NOMO-1 treated with DMSO at 0.1 percent for 48 hours (cell line): Measurements from ENCODE around the gene MYO5A.
A peak's percentile ranks its signal among the peaks of the same experiment; 100 is the strongest.
"Not testable (repeated sequence)": the region's sequence is repeated elsewhere in the genome, so short reads cannot be mapped to it uniquely, and the experiment has no call there.

Experiments
- DNase-seq: peaks from one replicate; lab custom pipeline; 2025; ENCODE audit not compliant: unreplicated experiment; lab: John Stamatoyannopoulos, UW

MYO5A gene

DNA sequence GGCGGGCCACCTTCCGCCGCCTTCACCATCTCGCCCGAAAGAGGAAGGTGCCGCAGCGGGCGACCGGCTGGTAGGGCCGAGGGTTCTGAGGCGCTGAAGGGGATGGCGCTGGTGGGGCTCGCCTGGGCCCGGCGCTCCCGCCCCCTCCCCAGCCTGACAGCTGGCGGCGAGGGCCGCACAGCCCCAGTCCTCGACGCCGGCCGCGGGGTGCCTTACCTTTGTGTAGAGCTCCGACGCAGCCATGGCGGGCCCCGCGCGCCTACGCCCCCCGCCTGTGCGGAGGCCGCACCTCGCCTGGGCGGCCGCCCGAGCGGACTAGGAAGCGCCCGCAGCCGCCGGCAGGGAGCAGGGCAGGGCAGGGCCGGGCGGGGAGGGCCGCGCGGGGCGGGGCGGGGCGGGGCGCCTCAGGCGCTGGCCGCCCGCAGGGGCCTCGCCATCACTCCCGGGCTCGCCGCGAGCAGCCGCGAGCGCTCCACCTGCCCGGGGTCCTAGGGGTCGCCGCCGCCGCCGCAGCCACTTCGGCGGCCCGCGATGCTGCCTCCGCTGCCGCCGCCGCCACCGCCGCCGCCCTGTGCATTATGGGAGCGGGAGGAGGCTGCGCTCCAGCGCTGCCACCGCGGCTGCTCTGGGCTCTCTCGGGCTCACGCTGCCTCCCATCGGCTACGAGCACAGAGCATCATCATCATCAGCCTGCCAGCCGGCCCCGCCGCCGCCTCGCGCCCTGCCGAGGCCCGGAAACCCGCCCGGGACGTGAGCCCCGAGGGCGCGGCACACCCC, at the start of gene MYO5A:
MYO5A (minus strand) TSS at position 317 of the 777 bp plus-strand sequence; CDS start at position 243, 74 bp downstream.
- DNase-seq: peak; percentile 69

DNA sequence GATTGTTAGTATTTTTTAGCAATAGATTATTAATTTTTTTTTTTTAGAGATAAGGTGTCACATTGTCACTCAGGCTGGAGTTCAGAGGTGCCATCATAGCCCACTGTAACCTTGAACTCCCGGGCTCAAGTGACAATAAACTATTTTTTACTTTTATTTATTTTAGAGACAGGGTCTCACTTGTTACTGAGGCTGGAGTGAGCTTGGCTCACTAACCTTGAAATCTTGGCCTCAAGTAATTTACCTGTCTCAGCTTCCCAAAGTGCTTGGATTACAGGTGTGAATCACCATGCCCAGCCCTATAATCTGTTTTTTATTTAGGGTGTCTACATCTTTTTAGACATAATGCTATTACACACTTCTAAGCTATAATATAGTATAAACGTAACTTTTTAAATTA, 48.0 kb upstream of the MYO5A start:
- no peak for DNase-seq

DNA sequence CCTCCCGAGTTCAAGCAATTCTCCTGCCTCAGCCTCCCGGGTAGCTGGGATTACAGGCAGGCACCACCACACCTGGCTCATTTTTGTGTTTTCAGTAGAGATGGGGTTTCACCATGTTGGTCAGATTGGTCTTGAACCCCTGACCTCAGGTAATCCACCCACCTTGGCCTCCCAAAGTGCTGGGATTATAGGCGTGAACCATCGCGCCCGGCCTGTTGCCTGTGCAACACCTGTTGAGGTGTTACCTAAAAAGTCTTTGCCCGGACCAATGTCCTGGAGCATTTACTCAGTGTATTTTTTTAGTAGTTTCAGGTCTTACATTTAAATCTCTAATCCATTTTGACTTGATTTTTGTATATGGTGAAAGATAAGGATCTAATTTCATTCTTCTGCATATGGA, 46.9 kb upstream of the MYO5A start:
- DNase-seq: not testable (repeated sequence)

DNA sequence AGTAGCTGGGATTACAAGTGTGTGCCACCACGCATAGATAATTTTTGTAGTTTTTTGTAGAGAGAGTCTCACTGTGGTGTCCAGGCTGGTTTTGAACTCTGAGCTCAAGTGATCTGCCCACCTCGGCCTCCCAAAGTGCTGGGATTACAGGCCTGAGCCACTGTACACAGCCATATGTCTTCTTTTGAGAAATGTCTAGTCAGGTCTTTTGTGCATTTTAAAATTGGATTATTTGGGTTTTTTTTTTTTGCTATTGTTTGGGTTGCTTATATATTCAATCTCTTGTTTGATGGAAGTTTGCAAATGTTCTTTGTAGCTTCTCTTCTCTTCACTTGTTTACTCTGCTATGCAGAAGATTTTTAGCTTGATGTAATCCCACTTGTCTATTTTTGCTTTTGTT, 46.4 kb upstream of the MYO5A start:
- no peak for DNase-seq

DNA sequence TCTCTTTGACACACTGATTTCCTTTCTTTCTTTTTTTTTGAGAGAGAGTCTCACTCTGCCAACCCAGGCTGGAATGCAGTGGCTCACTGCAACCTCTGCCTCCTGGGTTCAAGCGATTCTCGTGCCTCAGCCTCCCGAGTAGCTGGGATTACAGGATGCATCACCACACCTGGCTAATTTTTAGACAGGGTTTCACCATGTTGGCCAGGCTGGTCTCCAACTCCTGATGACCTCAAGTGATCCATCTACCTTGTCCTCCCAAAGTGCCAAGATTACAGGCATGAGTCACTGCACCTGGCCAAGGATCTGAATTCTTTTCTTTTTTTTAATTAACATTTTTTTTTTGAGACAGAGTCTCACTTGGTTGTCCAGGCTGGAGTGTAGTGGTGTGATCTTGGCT, 45.9 kb upstream of the MYO5A start:
- DNase-seq: not testable (repeated sequence)

DNA sequence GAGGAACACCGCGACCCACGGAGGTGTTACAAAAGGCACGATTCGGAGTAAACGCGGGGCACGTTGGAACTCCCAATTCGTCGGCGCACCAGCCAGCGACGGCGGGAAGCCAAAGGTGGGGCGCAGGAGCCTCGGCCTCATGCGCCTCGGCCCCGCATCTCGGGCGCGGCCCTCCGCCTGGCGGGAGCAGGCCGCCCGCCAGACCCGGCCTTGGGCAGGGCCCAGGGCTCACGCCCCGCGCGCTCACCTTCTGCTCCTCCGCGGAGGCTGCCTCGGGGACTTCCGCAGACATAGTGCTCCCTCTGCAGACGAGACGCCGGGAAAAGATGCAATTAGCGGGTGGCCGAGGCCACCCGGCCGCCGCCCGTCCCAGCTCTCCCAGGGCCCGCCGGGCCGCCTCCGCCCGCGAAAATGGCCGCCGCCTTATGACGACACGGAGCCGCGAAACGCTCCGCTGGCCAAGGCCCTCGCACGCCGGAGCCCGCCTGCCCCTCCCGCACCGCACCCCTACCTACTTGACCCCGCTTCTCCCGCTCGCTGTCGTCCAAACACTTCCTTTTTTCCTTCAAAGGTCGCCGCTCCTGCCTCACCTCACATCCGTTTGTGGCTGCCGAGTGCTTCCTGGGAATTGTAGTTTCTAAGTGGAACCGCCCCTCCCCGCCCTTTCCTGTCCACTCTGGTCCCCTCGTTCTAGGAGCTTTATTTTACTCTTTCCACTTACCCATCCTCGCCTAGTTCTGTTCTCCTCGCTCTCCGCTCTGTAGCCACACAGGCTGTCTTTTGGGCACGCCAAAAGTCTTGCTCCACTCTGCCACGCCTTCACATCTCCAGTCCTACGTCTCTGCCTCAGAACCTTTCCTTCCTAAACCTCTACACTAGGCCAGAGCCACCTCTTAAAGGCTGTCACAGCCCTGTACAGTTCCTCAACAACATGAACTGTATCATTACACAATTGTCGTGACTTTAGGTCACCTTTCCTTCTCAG, 40.2 kb upstream of the MYO5A start, which contains the start of gene ARPP19:
ARPP19 (minus strand) TSS at position 430 of the 985 bp plus-strand sequence; CDS start at position 292, 138 bp downstream.
- peak; percentile 89 for DNase-seq

DNA sequence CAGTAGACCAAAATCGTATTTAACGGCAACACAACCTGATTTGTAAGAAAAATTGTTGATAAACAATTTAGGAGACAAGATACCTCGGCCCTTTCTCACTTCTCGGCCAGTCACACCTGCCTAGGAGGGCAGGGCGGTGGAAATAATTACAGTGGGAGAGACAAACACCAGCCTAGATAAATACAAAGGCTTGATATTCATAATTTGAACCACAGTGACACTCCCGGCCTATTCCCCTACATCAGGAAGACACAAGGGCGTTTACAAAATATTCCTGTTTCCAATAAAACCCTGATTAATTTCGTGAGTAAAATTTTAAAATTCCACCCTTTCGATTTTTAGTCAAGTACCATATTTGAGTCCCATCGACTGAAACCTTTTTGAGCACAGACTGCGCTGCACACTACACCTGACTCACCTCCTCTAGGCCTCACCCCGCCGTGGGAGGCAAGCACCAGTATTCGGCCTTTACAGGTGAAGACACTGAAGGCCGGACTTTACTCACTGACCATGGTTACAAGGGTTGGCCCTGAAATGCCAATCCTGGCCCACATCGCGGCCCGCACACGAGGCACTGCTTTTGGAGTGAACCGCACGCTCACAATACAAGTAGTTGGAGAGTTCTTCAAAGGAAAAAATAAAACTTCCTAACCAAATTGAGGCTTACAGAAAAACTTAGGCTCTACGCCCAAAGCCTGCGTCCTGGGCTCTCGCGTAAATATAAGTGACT, 39.4 kb upstream of the MYO5A start:
- DNase-seq: peak; percentile 27

DNA sequence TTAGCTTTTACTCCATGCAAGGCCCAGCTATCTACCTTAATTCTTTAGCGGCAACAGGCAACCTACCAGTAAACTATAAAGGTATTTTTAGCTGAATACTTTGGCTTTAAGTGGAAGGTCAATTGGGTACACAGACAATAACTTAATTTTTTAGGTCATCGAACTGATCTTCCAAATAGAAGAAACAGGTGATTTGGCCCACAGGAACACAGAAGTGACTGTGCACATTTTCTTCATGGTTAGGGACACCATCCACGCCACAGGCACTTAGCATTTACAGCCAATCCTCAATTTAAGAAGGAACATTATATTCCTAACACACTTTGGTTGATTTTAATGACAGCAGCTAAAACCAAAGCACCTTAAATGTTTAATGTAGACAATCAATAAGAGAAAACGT, 38.2 kb upstream of the MYO5A start:
- no peak for DNase-seq

DNA sequence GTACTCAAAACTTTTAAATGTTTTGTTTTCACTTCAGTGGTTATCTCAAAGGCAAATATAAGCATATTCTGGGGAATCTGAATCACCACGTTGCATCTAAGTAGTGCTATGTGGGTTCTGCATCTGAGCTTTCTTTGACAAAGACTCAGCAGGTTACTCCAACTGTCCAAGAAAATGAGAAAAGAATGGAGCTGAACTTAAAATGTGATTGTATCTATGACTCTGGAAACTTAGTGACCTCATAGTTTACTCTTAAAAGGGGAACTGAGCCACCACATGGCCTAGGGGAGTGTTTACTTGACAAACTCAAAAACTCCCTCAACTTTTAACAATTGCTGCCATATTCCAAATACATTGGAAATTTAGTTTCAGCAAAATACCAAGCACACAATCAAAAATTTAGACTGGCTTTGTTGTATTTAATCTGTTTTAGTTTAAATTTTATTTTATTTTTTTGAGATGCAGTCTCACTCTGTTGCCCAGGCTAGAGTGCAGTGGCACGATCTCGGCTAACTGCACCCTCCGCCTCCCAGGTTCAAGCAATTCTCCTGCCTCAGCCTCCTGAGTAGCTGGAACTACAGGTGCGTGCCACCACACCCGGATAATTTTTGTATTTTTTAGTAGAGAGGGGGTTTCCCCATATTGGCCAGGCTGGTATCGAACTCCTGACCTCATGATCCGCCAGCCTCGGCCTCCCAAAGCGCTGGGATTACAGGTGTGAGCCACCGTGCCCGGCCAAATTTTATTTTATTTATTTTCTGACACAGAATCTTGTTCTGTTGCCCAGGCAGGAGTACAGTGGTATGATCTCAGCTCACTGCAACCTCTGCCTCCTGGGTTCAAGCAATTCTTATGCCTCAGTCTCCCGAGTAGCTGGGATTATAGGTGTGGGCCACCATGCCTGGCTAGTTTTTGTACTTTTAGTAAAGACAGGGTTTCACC, 37.0 kb upstream of the MYO5A start:
- peak; percentile 53 for DNase-seq

DNA sequence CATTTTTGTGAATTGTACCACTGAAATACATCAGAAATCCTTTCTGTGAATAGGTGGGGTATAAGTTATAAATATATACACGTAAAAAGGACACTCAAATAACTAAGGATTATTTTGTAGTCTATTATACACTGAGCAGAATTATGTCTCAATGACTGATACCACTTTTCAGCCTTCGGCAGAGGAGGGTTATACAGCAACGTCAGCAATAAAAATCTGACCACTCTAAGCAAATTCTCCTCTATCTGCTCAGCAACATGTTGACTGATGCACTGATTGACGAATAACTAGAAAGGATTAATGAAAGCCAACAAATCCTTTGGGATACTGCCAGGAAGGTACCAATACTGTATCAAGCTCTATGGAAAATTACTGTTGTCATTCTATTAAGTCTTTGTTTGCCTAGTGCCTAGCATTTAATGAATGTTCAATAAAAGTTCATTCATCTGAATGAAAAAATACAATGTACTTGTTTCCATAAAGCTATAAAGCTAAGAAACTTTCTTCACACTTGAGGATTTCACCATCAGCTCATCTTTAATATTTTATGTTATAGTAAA, 34.9 kb upstream of the MYO5A start:
- DNase-seq: no peak

DNA sequence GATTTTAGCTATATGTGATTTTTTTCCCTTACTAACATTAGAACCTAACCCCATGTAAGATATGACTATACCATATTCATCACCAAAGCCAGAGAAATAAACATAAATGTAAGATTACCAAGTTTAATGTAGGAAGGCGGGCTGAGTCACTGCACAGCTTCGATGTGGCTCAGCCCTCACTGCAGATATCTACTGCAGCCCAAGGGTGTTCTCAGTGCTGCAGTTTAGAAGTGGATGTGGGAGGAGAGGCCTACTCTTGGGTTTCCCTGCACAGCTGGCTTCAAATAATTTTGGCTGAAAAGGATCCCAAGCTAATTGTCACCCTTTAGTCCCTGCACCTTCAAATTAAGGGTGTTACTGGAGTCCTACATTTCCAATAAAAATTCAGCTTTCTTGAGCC, 30.9 kb upstream of the MYO5A start:
- no peak for DNase-seq

DNA sequence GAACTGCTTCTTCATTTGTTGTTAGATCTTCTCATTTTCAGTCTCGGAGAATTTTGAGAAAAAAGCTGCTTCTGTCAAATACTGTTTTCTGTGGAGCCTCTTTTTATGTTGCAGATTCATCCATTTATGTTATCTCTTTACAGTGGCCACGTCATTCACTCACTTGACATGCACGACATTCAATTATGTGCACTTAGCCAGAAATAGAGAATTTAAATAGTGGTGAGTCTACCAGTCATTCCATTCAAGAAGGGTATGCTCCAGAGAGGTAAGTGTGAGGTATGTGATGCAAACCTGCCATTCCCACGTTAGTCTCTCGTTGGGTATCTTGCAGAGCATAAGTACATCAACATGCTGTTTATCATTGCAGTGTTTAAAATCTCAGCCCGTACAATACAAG, 30.3 kb upstream of the MYO5A start:
- DNase-seq: no peak

DNA sequence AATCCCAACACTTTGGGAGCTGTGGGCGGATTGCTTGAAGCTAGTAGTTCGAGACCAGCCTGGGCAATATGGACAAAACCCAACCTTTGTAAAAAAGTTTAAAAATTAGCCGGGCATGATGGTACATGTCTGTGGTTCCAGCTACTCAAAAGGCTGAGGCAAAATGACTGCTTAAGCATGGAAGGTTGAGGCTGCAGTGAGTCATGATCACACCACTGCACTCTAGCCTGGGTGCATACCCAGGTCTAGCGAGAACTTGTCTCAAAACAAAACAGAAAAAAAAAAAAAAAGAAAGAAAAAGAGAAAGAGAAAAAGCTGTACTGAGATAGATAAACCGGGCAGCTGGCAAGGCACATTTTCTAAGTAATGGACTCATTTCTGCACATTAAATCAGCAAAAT, 29.5 kb upstream of the MYO5A start:
- no peak for DNase-seq

DNA sequence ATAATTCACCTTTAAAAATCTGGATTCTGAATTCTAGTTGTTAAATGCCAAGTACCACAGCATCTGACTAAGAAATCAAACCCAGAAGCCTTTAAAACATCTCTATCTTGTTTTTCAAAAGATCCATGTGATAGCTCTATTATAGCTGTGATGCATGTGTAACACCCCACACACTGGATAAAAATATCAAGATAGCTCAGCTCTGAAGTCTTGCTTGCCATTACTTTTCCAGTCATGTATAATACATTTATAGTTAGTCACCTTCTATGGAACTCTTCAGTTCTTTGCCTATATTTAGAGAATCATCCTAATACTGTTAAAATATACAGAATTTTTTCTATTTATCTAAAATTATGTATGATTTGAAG, 28.6 kb upstream of the MYO5A start:
- DNase-seq: no peak

DNA sequence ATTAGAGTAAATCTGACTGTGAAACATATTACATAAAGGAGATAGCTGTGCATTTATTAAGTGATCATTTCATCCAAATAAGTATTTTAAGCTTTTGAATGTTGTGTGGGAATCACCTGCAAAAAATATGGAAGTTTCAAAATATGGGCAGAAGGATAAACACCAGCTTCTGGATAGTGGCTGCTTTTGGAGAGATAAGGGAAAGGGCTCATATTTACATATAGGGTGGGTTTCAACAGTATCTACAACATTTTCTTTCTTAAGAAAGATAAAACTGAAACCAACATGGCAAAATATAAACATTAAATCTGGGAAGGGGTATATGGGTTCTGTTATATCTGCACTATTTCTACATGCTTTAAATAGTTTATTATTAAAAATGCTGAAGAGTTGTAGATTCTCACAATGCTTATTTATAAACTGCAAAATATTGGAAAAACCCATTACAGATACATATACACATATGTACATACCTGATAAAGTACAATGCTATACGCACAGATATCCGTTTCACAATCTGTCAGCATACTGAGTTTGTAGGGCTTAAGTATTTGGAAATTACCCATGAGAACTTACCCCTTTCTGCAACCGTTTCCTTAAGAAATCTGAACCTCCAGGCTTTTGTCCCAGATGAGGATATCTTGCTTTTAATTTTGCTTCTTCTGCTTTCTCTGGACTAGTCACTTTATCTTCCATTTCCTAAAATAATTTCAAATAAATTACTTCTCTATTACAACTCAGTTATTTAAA, 28.0 kb upstream of the MYO5A start:
- no peak for DNase-seq

DNA sequence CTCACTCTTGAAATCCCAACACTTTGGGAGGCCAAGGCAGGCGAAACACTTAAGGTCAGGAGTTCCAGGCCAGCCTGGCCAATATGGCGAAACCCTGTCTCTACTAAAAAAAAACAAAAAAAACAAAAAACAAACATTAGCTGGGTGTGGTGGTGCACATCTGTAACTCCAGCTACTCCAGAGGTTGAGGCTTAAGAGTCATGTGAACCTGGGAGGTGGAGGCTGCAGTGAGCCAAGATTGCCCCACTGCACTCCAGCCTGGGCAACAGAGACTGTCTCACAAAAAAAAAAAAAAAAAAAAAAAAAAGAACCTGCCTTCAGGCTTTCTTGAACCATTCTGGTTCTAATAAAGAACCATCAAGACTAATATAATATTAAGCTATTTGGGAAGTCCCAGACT, 23.6 kb upstream of the MYO5A start:
- no peak for DNase-seq

DNA sequence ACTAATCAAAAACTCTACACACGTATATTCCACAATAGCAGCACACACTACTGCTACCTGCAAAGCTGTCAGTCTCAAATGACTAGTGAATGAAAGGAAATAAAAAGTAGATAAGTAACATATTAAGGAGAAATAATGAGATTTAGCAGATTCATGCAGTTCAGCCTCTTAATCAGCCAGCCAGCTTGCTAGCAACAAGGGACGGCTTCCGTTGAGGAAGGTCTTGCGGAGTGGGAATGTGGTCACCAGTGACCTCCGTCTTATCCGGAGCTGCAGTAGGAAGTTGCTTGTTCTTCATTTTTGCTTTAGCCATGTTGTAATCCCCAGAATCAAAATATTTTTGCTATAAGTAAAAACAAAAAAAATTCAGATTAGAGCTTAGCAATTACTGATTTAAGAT, 23.1 kb upstream of the MYO5A start:
- peak; percentile 73 for DNase-seq

DNA sequence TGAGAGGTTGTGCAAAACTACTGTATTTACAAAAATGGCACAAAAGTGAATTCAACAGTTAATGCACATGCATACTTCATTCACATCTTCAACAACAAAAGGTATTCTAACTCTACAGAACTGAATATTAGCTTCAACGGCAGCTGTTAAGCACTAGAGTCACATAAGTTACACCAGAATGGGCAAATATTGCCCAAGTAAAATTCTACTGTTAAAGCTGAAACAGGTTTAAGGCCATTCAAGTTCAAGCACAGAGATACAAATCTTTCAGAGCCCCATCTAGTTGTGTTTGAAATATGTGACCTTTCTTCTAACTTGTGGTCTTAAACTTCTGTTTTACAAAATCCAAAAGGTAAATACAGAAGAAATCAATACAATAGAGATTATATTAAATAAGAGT, 22.5 kb upstream of the MYO5A start:
- not testable (repeated sequence) for DNase-seq
